Liver (tissue), 9 donors: Measurements from ENCODE around the gene HEXB. TPM values are rescaled to one million over a fixed set of nuclear protein-coding genes. Genes with fewer than 3 reads are reported as not detected.

Source experiments
- DNase-seq: peaks from one replicate; pipeline ENCODE4 v3.0.0-alpha.2; 2017; ENCODE audit warnings: low spot score
- H3K27ac ChIP-seq, 2 donors: one replicate each; pipeline ENCODE4 v1.7.0; 2013; ENCODE audit warnings: inconsistent platforms in 2 of 2, low read length in 2 of 2, control low read depth in 1 of 2, low read depth in 1 of 2, mild to moderate bottlenecking in 1 of 2
- H3K27me3 ChIP-seq, 4 donors: one replicate each; pipeline versions ENCODE4 v1.6.1 to v1.7.0; 2013; ENCODE audit warnings: low read length in 3 of 4, inconsistent platforms in 1 of 4, mild to moderate bottlenecking in 1 of 4, moderate library complexity in 1 of 4; ENCODE audit not compliant: control insufficient read depth in 4 of 4, insufficient read depth in 4 of 4
- H3K36me3 ChIP-seq, 4 donors: one replicate each; pipeline versions ENCODE4 v1.6.1 to v1.7.0; 2013; ENCODE audit warnings: low read length in 3 of 4, mild to moderate bottlenecking in 3 of 4, low read depth in 1 of 4, moderate library complexity in 1 of 4; ENCODE audit not compliant: control insufficient read depth in 4 of 4, insufficient read depth in 3 of 4
- H3K4me1 ChIP-seq, 4 donors: one replicate each; pipeline versions ENCODE4 v1.6.1 to v1.7.0; 2013; ENCODE audit warnings: low read length in 3 of 4, mild to moderate bottlenecking in 3 of 4, moderate library complexity in 1 of 4; ENCODE audit not compliant: control insufficient read depth in 4 of 4, insufficient read depth in 4 of 4
- H3K4me3 ChIP-seq, 3 donors: one replicate each; pipeline versions ENCODE4 v1.6.1 to v1.7.0; 2013; ENCODE audit warnings: low read length in 3 of 3, control low read depth in 1 of 3, low read depth in 1 of 3, mild to moderate bottlenecking in 1 of 3
- H3K9ac ChIP-seq, 2 donors: one replicate each; pipeline ENCODE4 v1.7.0; 2013; ENCODE audit warnings: low read length in 2 of 2, mild to moderate bottlenecking in 2 of 2, moderate library complexity in 2 of 2, control low read depth in 1 of 2, low read depth in 1 of 2
- H3K9me3 ChIP-seq, 4 donors: one replicate each; pipeline versions ENCODE4 v1.6.1 to v1.7.0; 2013; ENCODE audit warnings: low read length in 3 of 4; ENCODE audit not compliant: control insufficient read depth in 4 of 4
- CTCF ChIP-seq: fragments of 150-350 bp; IDR thresholded peaks from 2 replicates; pipeline ENCODE4 v1.5.1; 2017; ENCODE audit warnings: improper control_type of control experiment, low read depth, low read length; ENCODE audit not compliant: missing input control
- EGR1 ChIP-seq, 2 donors: IDR thresholded peaks; 2 replicates each; pipeline ENCODE4 v1.6.1; 2016 to 2018; ENCODE audit warnings: antibody characterized with exemption in 2 of 2, low read depth in 2 of 2
- FOXA1 ChIP-seq: IDR thresholded peaks from 2 replicates; pipeline ENCODE4 v1.6.1; 2016; ENCODE audit warnings: antibody characterized with exemption
- FOXA2 ChIP-seq: IDR thresholded peaks from 2 replicates; pipeline ENCODE4 v1.6.1; 2016; ENCODE audit warnings: antibody characterized with exemption
- HNF4A ChIP-seq, 2 donors: conservative IDR thresholded peaks; 2 replicates each; pipeline ENCODE4 v1.6.1; 2016; ENCODE audit warnings: antibody characterized with exemption in 2 of 2, mild to moderate bottlenecking in 2 of 2
- HNF4G ChIP-seq: IDR thresholded peaks from 2 replicates; pipeline ENCODE4 v1.6.1; 2016; ENCODE audit warnings: antibody characterized with exemption
- JUND ChIP-seq, 2 donors: IDR thresholded peaks; 2 replicates each; pipeline ENCODE4 v1.6.1; 2016; ENCODE audit warnings: antibody characterized with exemption in 2 of 2
- MAX ChIP-seq: IDR thresholded peaks from 2 replicates; pipeline ENCODE4 v1.6.1; 2016; ENCODE audit warnings: antibody characterized with exemption
- NR2F2 ChIP-seq: IDR thresholded peaks from 2 replicates; pipeline ENCODE4 v1.6.1; 2016; ENCODE audit warnings: antibody characterized with exemption
- RAD21 ChIP-seq, 2 donors: IDR thresholded peaks; 2 replicates each; pipeline ENCODE4 v1.6.1; 2016; ENCODE audit warnings: antibody characterized with exemption in 2 of 2, mild to moderate bottlenecking in 2 of 2
- REST ChIP-seq: IDR thresholded peaks from 2 replicates; pipeline ENCODE4 v1.6.1; 2016; ENCODE audit warnings: antibody characterized with exemption, mild to moderate bottlenecking
- RXRA ChIP-seq, 2 donors: IDR thresholded peaks; 2 replicates each; pipeline ENCODE4 v1.6.1; 2017 to 2018; ENCODE audit warnings: antibody characterized with exemption in 2 of 2, mild to moderate bottlenecking in 1 of 2
- TAF1 ChIP-seq: conservative IDR thresholded peaks from 2 replicates; pipeline ENCODE4 v1.6.1; 2016; ENCODE audit warnings: antibody characterized with exemption, mild to moderate bottlenecking
- YY1 ChIP-seq: IDR thresholded peaks from 2 replicates; pipeline ENCODE4 v1.6.1; 2016; ENCODE audit warnings: antibody characterized with exemption, mild to moderate bottlenecking
- ZBTB33 ChIP-seq: IDR thresholded peaks from 2 replicates; pipeline ENCODE4 v1.6.1; 2016; ENCODE audit warnings: antibody characterized with exemption
- WGBS: extraction: QIAGEN DNeasy Blood & Tissue Kit; methylation state at CpG from one replicate; pipeline ENCODE4 v1.1.7; 2013; 5-methylcytosine and 5-hydroxymethylcytosine counted together
- polyA plus RNA-seq, 2 donors: library from polyadenylated mRNA; stranded (reverse) in 1 of 2; unstranded in 1 of 2; fragments of 200-250 nt in 1 of 2; fragments of >200 nt in 1 of 2; fragmentation: Nextera tagmentation in 1 of 2; extraction: Ambion mirVana in 1 of 2; gene quantifications; one replicate each; pipeline versions ENCODE4 v1.2.1 to v1.2.3, GENCODE V29; 2013 to 2015
- total RNA-seq, 2 donors: library from RNA; depleted of rRNA; stranded (reverse); fragments of >200 nt; gene quantifications; one replicate each; pipeline ENCODE4 v1.2.3, GENCODE V29; 2014
- donor health status: healthy.
- donor health status: healthy.
- donor health status: healthy.
- donor health status: healthy.
- donor health status: healthy.

Gene HEXB
- total and polyA plus RNA-seq, 4 donors: 67.7 to 84.5 (median 76.2) TPM

GRCh38 chr5:74651710-74652109 lies 33.3 kb upstream of the HEXB start:
- Histone ChIP-seq H3K9me3 (no peaks in the 10 kb centered on the region), H3K36me3 (no peaks in the 10 kb centered on the region), H3K27ac (no peak overlapping the region), H3K9ac (no peak overlapping the region), H3K27me3 (no peaks in the 10 kb centered on the region), H3K4me3 (no peak overlapping the region), H3K4me1 (peaks cover 0 to 4% (median 0%) of the 10 kb centered on the region in 4 donors)
- WGBS: 74% methylated on average over 3 of the region's 3 CpGs
- no peak for DNase-seq
- no peak for TF ChIP-seq TAF1
- no peak for TF ChIP-seq FOXA2
- no peak for TF ChIP-seq CTCF
- no peak for TF ChIP-seq HNF4G

- WGBS: 89% methylated on average over 3 of the region's 3 CpGs
- no peak for TF ChIP-seq CTCF
- no peak for TF ChIP-seq RAD21 (IDR thresholded peaks at IDR 0.05)
- TF ChIP-seq FOXA1: no peak
- no peak for TF ChIP-seq YY1
- TF ChIP-seq MAX: no peak
- no peak for TF ChIP-seq ZBTB33
- TF ChIP-seq NR2F2: no peak
- no peak for TF ChIP-seq REST
- no peak for TF ChIP-seq TAF1
- no peak for TF ChIP-seq RXRA (IDR thresholded peaks at IDR 0.05)
- TF ChIP-seq JUND (IDR thresholded peaks at IDR 0.05): no peak
- TF ChIP-seq EGR1 (IDR thresholded peaks at IDR 0.05; ENCODE audit: low read depth in 2 of 2): no peak
- no peak for TF ChIP-seq HNF4A (conservative IDR thresholded peaks at IDR 0.05)
- H3K27ac ChIP-seq: no peak overlapping the region
- H3K9me3 ChIP-seq: no peaks in the 10 kb centered on the region
- H3K27me3 ChIP-seq: no peaks in the 10 kb centered on the region
- H3K36me3 ChIP-seq: no peaks in the 10 kb centered on the region
- no peak overlapping the region for H3K4me3 ChIP-seq
- no peak for DNase-seq
- no peak overlapping the region for H3K9ac ChIP-seq
- H3K4me1 ChIP-seq: peaks cover 0 to 4% (median 0%) of the 10 kb centered on the region in 4 donors
Measured at GRCh38 chr5:74652576-74652975, 32.5 kb upstream of the HEXB start.
